ENCODE data around the gene SLC22A23. TPM values are rescaled to one million over a fixed set of nuclear protein-coding genes. Genes with fewer than 3 reads are reported as not detected.

Gene SLC22A23
- total RNA-seq, 1 experiment from 2014 or later = 6.8 TPM

- no peak overlapping the region for H4K8ac ChIP-seq (replicated peaks; ENCODE audit: insufficient read length, low read depth, low read length)
- Mint-ChIP-seq H3K27ac (no peak overlapping the region), H3K36me3 (ENCODE audit: insufficient read depth in 1 of 3, low read depth in 3 of 3) (peaks cover 7 to 16% (median 10%) of the 10 kb centered on the region in 3 experiments), H3K27me3 (ENCODE audit: low read depth) (peaks cover 14% of the 10 kb centered on the region), H3K4me1 (peaks cover 16 to 20% of the 10 kb centered on the region in 2 experiments), H3K9me3 (peaks cover 16 to 17% of the 10 kb centered on the region in 2 experiments), H3K4me3 (no peak overlapping the region)
- no peak overlapping the region for H2BK5ac ChIP-seq (ENCODE audit: insufficient read length, low read length)
- no peak overlapping the region for H2BK12ac ChIP-seq (ENCODE audit: insufficient read length, low read depth, low read length)
- H3K18ac ChIP-seq (ENCODE audit: insufficient read length, low read depth, low read length) = no peak overlapping the region
- H2AK5ac ChIP-seq (ENCODE audit: insufficient read length, low read length) = no peak overlapping the region
- no peak overlapping the region for H3K27ac ChIP-seq (ENCODE audit: insufficient read length, low read depth, low read length)
- H3K23me2 ChIP-seq (ENCODE audit: insufficient read length, low read depth, low read length, poor library complexity, severe bottlenecking) = no peaks in the 10 kb centered on the region
- H3K9ac ChIP-seq (ENCODE audit: extremely low read depth, insufficient read length, low read length) = no peak overlapping the region
- no peak overlapping the region for H3K14ac ChIP-seq (ENCODE audit: insufficient read depth, low read length)
- no peak overlapping the region for H3K4ac ChIP-seq (ENCODE audit: low read depth, low read length)
- H3K79me1 ChIP-seq (ENCODE audit: insufficient read depth, low read depth, low read length, poor library complexity, severe bottlenecking) = no peaks in the 10 kb centered on the region
- no peak overlapping the region for H2AFZ ChIP-seq (ENCODE audit: low read length)
- DNase-seq = no peak
- H2BK15ac ChIP-seq (ENCODE audit: low read depth, low read length) = no peak overlapping the region
- no peak overlapping the region for H3K4me2 ChIP-seq (ENCODE audit: insufficient read depth, insufficient read length, low read length)
- H3T11ph ChIP-seq (ENCODE audit: low read length) = no peak overlapping the region
- H3K9me3 ChIP-seq (ENCODE audit: control insufficient read depth, low read depth, low read length) = no peaks in the 10 kb centered on the region
- TF ChIP-seq, protein P1, sequence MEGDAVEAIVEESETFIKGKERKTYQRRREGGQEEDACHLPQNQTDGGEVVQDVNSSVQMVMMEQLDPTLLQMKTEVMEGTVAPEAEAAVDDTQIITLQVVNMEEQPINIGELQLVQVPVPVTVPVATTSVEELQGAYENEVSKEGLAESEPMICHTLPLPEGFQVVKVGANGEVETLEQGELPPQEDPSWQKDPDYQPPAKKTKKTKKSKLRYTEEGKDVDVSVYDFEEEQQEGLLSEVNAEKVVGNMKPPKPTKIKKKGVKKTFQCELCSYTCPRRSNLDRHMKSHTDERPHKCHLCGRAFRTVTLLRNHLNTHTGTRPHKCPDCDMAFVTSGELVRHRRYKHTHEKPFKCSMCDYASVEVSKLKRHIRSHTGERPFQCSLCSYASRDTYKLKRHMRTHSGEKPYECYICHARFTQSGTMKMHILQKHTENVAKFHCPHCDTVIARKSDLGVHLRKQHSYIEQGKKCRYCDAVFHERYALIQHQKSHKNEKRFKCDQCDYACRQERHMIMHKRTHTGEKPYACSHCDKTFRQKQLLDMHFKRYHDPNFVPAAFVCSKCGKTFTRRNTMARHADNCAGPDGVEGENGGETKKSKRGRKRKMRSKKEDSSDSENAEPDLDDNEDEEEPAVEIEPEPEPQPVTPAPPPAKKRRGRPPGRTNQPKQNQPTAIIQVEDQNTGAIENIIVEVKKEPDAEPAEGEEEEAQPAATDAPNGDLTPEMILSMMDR (conservative IDR thresholded peaks at IDR 0.05) = no peak
- H4K91ac ChIP-seq (ENCODE audit: insufficient read length, low read depth, low read length) = no peak overlapping the region
- no peaks in the 10 kb centered on the region; the same call in 1 of the 2 replicates for H3K79me2 ChIP-seq (ENCODE audit: insufficient read depth, low read length)
- no peak overlapping the region for H3K56ac ChIP-seq (ENCODE audit: insufficient read length, low read depth, low read length)
- H4K5ac ChIP-seq (ENCODE audit: insufficient read length, low read depth, low read length) = no peak overlapping the region
- H4K20me1 ChIP-seq (ENCODE audit: control insufficient read depth, insufficient read depth, insufficient read length) = no peaks in the 10 kb centered on the region
- no peaks in the 10 kb centered on the region for H3K27me3 ChIP-seq (ENCODE audit: insufficient read depth, low read length)
- peaks cover 7% of the 10 kb centered on the region; the same call in 1 of the 2 replicates for H3K4me1 ChIP-seq (ENCODE audit: insufficient read depth, low read length)
- H2BK120ac ChIP-seq (ENCODE audit: low read depth, low read length, poor library complexity, severe bottlenecking) = no peak overlapping the region
- H3K23ac ChIP-seq (ENCODE audit: insufficient read length, low read depth, low read length) = no peak overlapping the region
- WGBS (ENCODE audit: extremely low coverage, insufficient read length, low lambda C conversion rate) = no CpG with 5 or more reads among the region's 7 CpGs
- H2BK20ac ChIP-seq (ENCODE audit: low read depth, low read length, poor library complexity, severe bottlenecking) = no peak overlapping the region
Measured at GRCh38 chr6:3481640-3482039, 24.8 kb upstream of the SLC22A23 start.
